ENCODE data around the gene SLK.
A peak's percentile ranks its signal among the peaks of the same experiment; 100 is the strongest.

SLK gene

DNA sequence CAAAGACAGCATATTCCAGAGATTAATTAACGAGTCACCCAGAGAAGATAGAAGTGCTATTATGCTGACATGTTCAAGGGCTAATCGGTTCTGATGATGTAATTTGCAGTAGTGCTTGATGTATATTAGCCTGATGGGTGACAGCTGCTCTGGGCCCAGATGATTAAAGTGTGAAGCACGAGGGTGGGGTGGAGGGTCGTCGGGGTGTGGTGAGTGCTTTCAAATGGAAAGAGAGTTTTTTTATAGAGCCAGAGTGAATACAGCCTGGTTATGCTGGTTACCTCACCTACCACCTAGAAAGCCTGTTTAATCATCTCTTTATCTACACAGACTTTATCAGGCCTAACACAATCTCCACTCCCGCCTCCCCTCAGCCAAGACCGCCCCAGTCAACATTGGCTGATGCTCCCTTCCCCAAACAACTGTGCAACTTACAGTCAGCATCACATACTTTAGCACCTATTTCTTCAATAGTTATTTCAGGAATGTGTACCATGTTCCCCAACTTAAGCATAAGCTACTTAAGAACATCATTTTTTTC is 37.5 kb upstream of the SLK start:
- Histone ChIP-seq H2AK5ac (ENCODE audit: low read length) (no peak overlapping the region), H2BK5ac (ENCODE audit: low read length) (no peak overlapping the region), H3K4ac (ENCODE audit: low read depth, low read length) (no peak overlapping the region), H3K4me3 (ENCODE audit: low read length) (no peak overlapping the region), H3K9ac (ENCODE audit: low read length) (no peak overlapping the region), H3K56ac (ENCODE audit: low read length) (no peak overlapping the region), H3K36me3 (ENCODE audit: control insufficient read depth, insufficient read depth, low read length) (no peaks in the 10 kb centered on the region), H3K4me2 (ENCODE audit: low read length) (no peak overlapping the region), H3K79me1 (ENCODE audit: low read length) (no peaks in the 10 kb centered on the region), H3K27me3 (ENCODE audit: insufficient read depth, low read length, poor library complexity) (no peaks in the 10 kb centered on the region), H3K4me1 (ENCODE audit: control insufficient read depth, low read depth, low read length) (peaks cover 4% of the 10 kb centered on the region), H3K79me2 (ENCODE audit: control insufficient read depth, insufficient read depth, low read length) (no peaks in the 10 kb centered on the region), H2BK120ac (ENCODE audit: low read depth, low read length) (no peak overlapping the region), H3K23ac (ENCODE audit: low read length) (no peak overlapping the region), H4K8ac (ENCODE audit: low read depth, low read length) (no peak overlapping the region), H2BK15ac (replicated peaks; ENCODE audit: low read depth) (no peak overlapping the region), H3K27ac (ENCODE audit: low read depth, low read length) (no peak overlapping the region), H3K18ac (ENCODE audit: low read length) (no peak overlapping the region), H4K5ac (ENCODE audit: low read length) (no peak overlapping the region)
- WGBS (ENCODE audit: extremely low coverage, insufficient coverage, low lambda C conversion rate) = no CpG with 5 or more reads among the region's 7 CpGs
- peak; percentile 74 for DNase-seq

GRCh38 chr10:103930449-103930848 is 36.5 kb upstream of the SLK start:
- no peaks in the 10 kb centered on the region for H3K36me3 ChIP-seq (ENCODE audit: control insufficient read depth, insufficient read depth, low read length)
- no peak overlapping the region for H3K56ac ChIP-seq (ENCODE audit: low read length)
- no peak overlapping the region for H3K27ac ChIP-seq (ENCODE audit: low read depth, low read length)
- H3K79me2 ChIP-seq (ENCODE audit: control insufficient read depth, insufficient read depth, low read length) = no peaks in the 10 kb centered on the region
- H3K4ac ChIP-seq (ENCODE audit: low read depth, low read length) = no peak overlapping the region
- H3K9ac ChIP-seq (ENCODE audit: low read length) = no peak overlapping the region
- H2AK5ac ChIP-seq (ENCODE audit: low read length) = no peak overlapping the region
- H3K4me2 ChIP-seq (ENCODE audit: low read length) = no peak overlapping the region
- H3K4me1 ChIP-seq (ENCODE audit: control insufficient read depth, low read depth, low read length) = peaks cover 4% of the 10 kb centered on the region
- H2BK15ac ChIP-seq (replicated peaks; ENCODE audit: low read depth) = no peak overlapping the region
- no peak overlapping the region for H2BK5ac ChIP-seq (ENCODE audit: low read length)
- no peak overlapping the region for H4K8ac ChIP-seq (ENCODE audit: low read depth, low read length)
- no peaks in the 10 kb centered on the region for H3K79me1 ChIP-seq (ENCODE audit: low read length)
- no peak overlapping the region for H3K4me3 ChIP-seq (ENCODE audit: low read length)
- H3K18ac ChIP-seq (ENCODE audit: low read length) = no peak overlapping the region
- DNase-seq = no peak
- WGBS (ENCODE audit: extremely low coverage, insufficient coverage, low lambda C conversion rate) = no CpG with 5 or more reads among the region's 1 CpG
- no peak overlapping the region for H3K23ac ChIP-seq (ENCODE audit: low read length)
- no peaks in the 10 kb centered on the region for H3K27me3 ChIP-seq (ENCODE audit: insufficient read depth, low read length, poor library complexity)
- no peak overlapping the region for H4K5ac ChIP-seq (ENCODE audit: low read length)
- H2BK120ac ChIP-seq (ENCODE audit: low read depth, low read length) = no peak overlapping the region

GRCh38 chr10:103930881-103931280 is 36.1 kb upstream of the SLK start:
- Histone ChIP-seq H3K4me2 (ENCODE audit: low read length) (no peak overlapping the region), H2AK5ac (ENCODE audit: low read length) (no peak overlapping the region), H3K4ac (ENCODE audit: low read depth, low read length) (no peak overlapping the region), H4K8ac (ENCODE audit: low read depth, low read length) (no peak overlapping the region), H3K79me1 (ENCODE audit: low read length) (no peaks in the 10 kb centered on the region), H2BK15ac (replicated peaks; ENCODE audit: low read depth) (no peak overlapping the region), H3K56ac (ENCODE audit: low read length) (no peak overlapping the region), H3K36me3 (ENCODE audit: control insufficient read depth, insufficient read depth, low read length) (no peaks in the 10 kb centered on the region), H3K79me2 (ENCODE audit: control insufficient read depth, insufficient read depth, low read length) (no peaks in the 10 kb centered on the region), H3K18ac (ENCODE audit: low read length) (no peak overlapping the region), H2BK120ac (ENCODE audit: low read depth, low read length) (no peak overlapping the region), H3K4me1 (ENCODE audit: control insufficient read depth, low read depth, low read length) (peaks cover 4% of the 10 kb centered on the region), H3K4me3 (ENCODE audit: low read length) (no peak overlapping the region), H3K23ac (ENCODE audit: low read length) (no peak overlapping the region), H3K27ac (ENCODE audit: low read depth, low read length) (no peak overlapping the region), H3K9ac (ENCODE audit: low read length) (no peak overlapping the region), H2BK5ac (ENCODE audit: low read length) (no peak overlapping the region), H4K5ac (ENCODE audit: low read length) (no peak overlapping the region), H3K27me3 (ENCODE audit: insufficient read depth, low read length, poor library complexity) (no peaks in the 10 kb centered on the region)
- WGBS (ENCODE audit: extremely low coverage, insufficient coverage, low lambda C conversion rate) = no CpG with 5 or more reads among the region's 6 CpGs
- no peak for DNase-seq

DNA sequence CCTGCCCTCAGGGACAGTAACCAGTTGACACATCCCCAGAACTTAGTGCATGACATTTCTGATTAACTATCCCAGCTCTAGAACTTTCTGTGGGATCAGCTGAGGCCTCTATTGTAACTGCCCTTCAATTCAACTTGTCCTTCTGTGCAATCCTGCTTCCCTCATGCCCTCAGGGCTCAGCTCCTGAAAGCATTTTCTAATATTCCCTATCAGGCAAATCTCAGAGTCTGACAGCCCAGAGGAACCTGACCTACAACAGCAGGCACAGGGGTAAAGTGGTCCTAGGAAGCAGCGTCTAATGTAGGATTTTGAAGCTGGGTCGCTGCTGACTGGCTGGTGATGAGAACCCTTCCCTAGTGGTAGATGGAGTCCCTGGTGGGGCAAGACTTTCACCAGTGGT is 35.3 kb upstream of the SLK start:
- no peak overlapping the region for H3K27ac ChIP-seq (ENCODE audit: low read depth, low read length)
- no peak overlapping the region for H3K4me2 ChIP-seq (ENCODE audit: low read length)
- no peaks in the 10 kb centered on the region for H3K79me1 ChIP-seq (ENCODE audit: low read length)
- no peaks in the 10 kb centered on the region for H3K79me2 ChIP-seq (ENCODE audit: control insufficient read depth, insufficient read depth, low read length)
- no peaks in the 10 kb centered on the region for H3K27me3 ChIP-seq (ENCODE audit: insufficient read depth, low read length, poor library complexity)
- H3K36me3 ChIP-seq (ENCODE audit: control insufficient read depth, insufficient read depth, low read length) = no peaks in the 10 kb centered on the region
- H2BK120ac ChIP-seq (ENCODE audit: low read depth, low read length) = no peak overlapping the region
- H3K23ac ChIP-seq (ENCODE audit: low read length) = no peak overlapping the region
- DNase-seq = no peak
- no peak overlapping the region for H3K9ac ChIP-seq (ENCODE audit: low read length)
- no peak overlapping the region for H2BK5ac ChIP-seq (ENCODE audit: low read length)
- no peak overlapping the region for H2BK15ac ChIP-seq (replicated peaks; ENCODE audit: low read depth)
- H3K18ac ChIP-seq (ENCODE audit: low read length) = no peak overlapping the region
- H2AK5ac ChIP-seq (ENCODE audit: low read length) = no peak overlapping the region
- WGBS (ENCODE audit: extremely low coverage, insufficient coverage, low lambda C conversion rate) = no CpG with 5 or more reads among the region's 2 CpGs
- H3K4ac ChIP-seq (ENCODE audit: low read depth, low read length) = no peak overlapping the region
- no peak overlapping the region for H4K8ac ChIP-seq (ENCODE audit: low read depth, low read length)
- no peak overlapping the region for H3K56ac ChIP-seq (ENCODE audit: low read length)
- no peak overlapping the region for H4K5ac ChIP-seq (ENCODE audit: low read length)
- H3K4me1 ChIP-seq (ENCODE audit: control insufficient read depth, low read depth, low read length) = peaks cover 4% of the 10 kb centered on the region
- no peak overlapping the region for H3K4me3 ChIP-seq (ENCODE audit: low read length)

GRCh38 chr10:103932271-103932670 is 34.7 kb upstream of the SLK start:
- Histone ChIP-seq H3K56ac (ENCODE audit: low read length) (no peak overlapping the region), H2BK15ac (replicated peaks; ENCODE audit: low read depth) (no peak overlapping the region), H3K4me3 (ENCODE audit: low read length) (no peak overlapping the region), H3K4ac (ENCODE audit: low read depth, low read length) (no peak overlapping the region), H3K4me2 (ENCODE audit: low read length) (no peak overlapping the region), H3K27me3 (ENCODE audit: insufficient read depth, low read length, poor library complexity) (no peaks in the 10 kb centered on the region), H2BK5ac (ENCODE audit: low read length) (no peak overlapping the region), H2BK120ac (ENCODE audit: low read depth, low read length) (no peak overlapping the region), H3K18ac (ENCODE audit: low read length) (no peak overlapping the region), H3K4me1 (ENCODE audit: control insufficient read depth, low read depth, low read length) (peaks cover 4% of the 10 kb centered on the region), H3K27ac (ENCODE audit: low read depth, low read length) (no peak overlapping the region), H3K23ac (ENCODE audit: low read length) (no peak overlapping the region), H3K36me3 (ENCODE audit: control insufficient read depth, insufficient read depth, low read length) (no peaks in the 10 kb centered on the region), H3K9ac (ENCODE audit: low read length) (no peak overlapping the region), H3K79me1 (ENCODE audit: low read length) (no peaks in the 10 kb centered on the region), H3K79me2 (ENCODE audit: control insufficient read depth, insufficient read depth, low read length) (no peaks in the 10 kb centered on the region), H4K8ac (ENCODE audit: low read depth, low read length) (no peak overlapping the region), H4K5ac (ENCODE audit: low read length) (no peak overlapping the region), H2AK5ac (ENCODE audit: low read length) (no peak overlapping the region)
- WGBS (ENCODE audit: extremely low coverage, insufficient coverage, low lambda C conversion rate) = no CpG with 5 or more reads among the region's 7 CpGs
- DNase-seq = no peak

- Histone ChIP-seq H2AK5ac (ENCODE audit: low read length) (no peak overlapping the region), H3K4me3 (ENCODE audit: low read length) (no peak overlapping the region), H4K8ac (ENCODE audit: low read depth, low read length) (no peak overlapping the region), H2BK15ac (replicated peaks; ENCODE audit: low read depth) (no peak overlapping the region), H3K18ac (ENCODE audit: low read length) (no peak overlapping the region), H3K27me3 (ENCODE audit: insufficient read depth, low read length, poor library complexity) (no peaks in the 10 kb centered on the region), H2BK5ac (ENCODE audit: low read length) (no peak overlapping the region), H3K23ac (ENCODE audit: low read length) (no peak overlapping the region), H3K9ac (ENCODE audit: low read length) (no peak overlapping the region), H3K36me3 (ENCODE audit: control insufficient read depth, insufficient read depth, low read length) (no peaks in the 10 kb centered on the region), H3K4me1 (ENCODE audit: control insufficient read depth, low read depth, low read length) (peaks cover 4% of the 10 kb centered on the region), H3K27ac (ENCODE audit: low read depth, low read length) (no peak overlapping the region), H3K4ac (ENCODE audit: low read depth, low read length) (no peak overlapping the region), H3K79me1 (ENCODE audit: low read length) (no peaks in the 10 kb centered on the region), H3K79me2 (ENCODE audit: control insufficient read depth, insufficient read depth, low read length) (no peaks in the 10 kb centered on the region), H3K4me2 (ENCODE audit: low read length) (no peak overlapping the region), H4K5ac (ENCODE audit: low read length) (no peak overlapping the region), H2BK120ac (ENCODE audit: low read depth, low read length) (no peak overlapping the region), H3K56ac (ENCODE audit: low read length) (no peak overlapping the region)
- no peak for DNase-seq
- no CpG with 5 or more reads among the region's 3 CpGs for WGBS (ENCODE audit: extremely low coverage, insufficient coverage, low lambda C conversion rate)
Measured at GRCh38 chr10:103932971-103933370, 34.0 kb upstream of the SLK start.

All from mesendoderm (in vitro differentiated cells).